Left colon (tissue), 2 donors: ENCODE measurements around the gene C9orf50. TPM values are rescaled to one million over a fixed set of nuclear protein-coding genes. Genes with fewer than 3 reads are reported as not detected.
"Not testable (repeated sequence)": the region's sequence is repeated elsewhere in the genome, so short reads cannot be mapped to it uniquely, and the experiment has no call there.

Experiments used
- ATAC-seq: fragments of 200-7000 bp; cut with Tn5 transposase; one replicate; pipeline ENCODE4 v1.9.1; 2020; ENCODE audit warnings: mild to moderate bottlenecking, moderate library complexity
- DNase-seq, 2 donors: peaks; one replicate each; pipeline ENCODE4 v3.0.0-alpha.2; 2020
- intact Hi-C, 2 donors: fragments of 100-400 bp; cut with DNase I in 1 of 2; cut with micrococcal nuclease in 1 of 2; formaldehyde crosslinking; loops; one replicate each; pipeline versions ENCODE4 v1.11.2 to v1.14.0; 2022; cut with DNase I, micrococcal nuclease
- long read RNA-seq: library from polyadenylated mRNA; unstranded; transcript quantifications from one replicate; pipeline ENCODE4 v2.0.0, GENCODE V29; 2021
- total RNA-seq, 2 donors: library from RNA; stranded (reverse); fragmentation: NEBNext Ultra II Directional; extraction: Animal tissue kit (Norgen Biotek cat#: 25700); gene quantifications; one replicate each; pipeline ENCODE4 v1.2.1, GENCODE V29; 2021
- donor health status: DM: no; HTN: no; CAD: no.
- donor health status: DM: yes; HTN: yes; CAD: no.

The C9orf50 gene, protein sequence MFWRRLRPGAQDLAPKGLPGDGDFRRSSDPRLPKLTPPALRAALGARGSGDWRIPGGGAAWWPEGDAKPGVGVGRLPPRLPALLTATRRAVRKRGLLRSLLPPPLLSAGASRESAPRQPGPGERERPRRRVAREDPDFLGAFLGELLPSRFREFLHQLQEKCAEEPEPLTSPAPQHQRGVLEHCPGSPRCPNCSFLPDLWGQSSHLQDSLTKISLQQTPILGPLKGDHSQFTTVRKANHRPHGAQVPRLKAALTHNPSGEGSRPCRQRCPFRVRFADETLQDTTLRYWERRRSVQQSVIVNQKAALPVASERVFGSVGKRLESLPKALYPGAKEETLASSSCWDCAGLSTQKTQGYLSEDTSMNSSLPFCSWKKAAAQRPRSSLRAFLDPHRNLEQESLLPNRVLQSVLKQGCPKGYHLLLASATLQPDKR
- total RNA-seq = under 1 TPM in 1 of 2 donors, not detected in 1; 0.36 TPM
- long read RNA-seq = 0 reads

DNA sequence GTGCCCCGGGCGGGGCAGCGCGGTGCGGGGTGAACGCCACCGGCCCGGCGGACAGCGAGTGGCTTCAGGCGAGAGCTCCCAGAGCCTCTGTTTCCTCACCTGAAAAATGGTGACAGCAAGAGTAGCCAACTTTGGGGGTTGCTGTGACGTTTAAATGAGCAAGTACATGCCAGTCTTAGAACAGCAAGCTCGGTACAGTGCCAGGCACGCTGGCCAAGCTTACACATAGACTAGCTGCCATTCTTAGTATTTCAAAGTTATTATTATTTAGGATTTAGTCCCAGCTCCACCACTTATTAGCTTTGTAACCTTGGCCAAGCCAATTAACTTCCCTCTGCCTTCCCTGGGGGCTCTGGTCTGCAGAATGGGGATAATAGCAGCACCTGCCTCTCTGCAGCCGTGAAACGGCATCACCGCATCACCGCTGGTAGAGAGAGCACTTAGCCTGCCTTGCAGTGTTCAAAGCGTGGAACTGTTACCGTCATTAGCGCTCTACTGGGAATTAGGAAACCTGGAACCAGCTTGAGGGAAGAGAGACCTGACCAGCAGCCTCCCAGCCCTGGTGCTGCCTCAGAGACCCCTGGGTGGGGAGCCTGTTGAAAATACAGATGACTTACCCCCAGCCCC lies at the start of gene C9orf50:
Gene C9orf50, minus strand, starts transcription at position 433 of the 627 bp plus-strand sequence. CDS start 527 bp downstream, outside the sequence.
- intact Hi-C loops = no loop called here
- no peak for ATAC-seq
- no peak for DNase-seq

DNA sequence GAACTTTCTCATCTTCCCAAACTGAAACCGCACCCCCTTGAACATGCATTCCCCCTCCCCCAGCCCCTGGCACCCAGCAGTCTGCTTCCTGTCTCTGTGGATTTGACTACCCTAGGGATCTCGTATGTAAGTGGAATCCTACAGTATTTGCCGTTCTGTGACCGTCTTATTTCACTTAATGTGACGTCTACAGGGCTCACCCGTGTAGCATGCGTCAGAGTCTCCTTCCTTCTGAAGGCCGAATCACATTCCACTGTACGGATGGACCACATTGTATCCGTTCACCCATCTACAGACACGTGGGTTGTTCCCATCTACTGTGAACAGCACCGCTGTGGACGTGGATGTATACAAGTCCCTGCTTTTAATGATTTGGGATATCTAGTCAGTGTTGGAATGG lies 49.0 kb upstream of the C9orf50 start:
- ATAC-seq (no peak), DNase-seq (no peak)
- intact Hi-C loops = loop anchor here in 1 of 2 donors (10.0 kb wide), 1 partner anchor 55 kb away; no protein-coding TSS in a partner anchor

DNA sequence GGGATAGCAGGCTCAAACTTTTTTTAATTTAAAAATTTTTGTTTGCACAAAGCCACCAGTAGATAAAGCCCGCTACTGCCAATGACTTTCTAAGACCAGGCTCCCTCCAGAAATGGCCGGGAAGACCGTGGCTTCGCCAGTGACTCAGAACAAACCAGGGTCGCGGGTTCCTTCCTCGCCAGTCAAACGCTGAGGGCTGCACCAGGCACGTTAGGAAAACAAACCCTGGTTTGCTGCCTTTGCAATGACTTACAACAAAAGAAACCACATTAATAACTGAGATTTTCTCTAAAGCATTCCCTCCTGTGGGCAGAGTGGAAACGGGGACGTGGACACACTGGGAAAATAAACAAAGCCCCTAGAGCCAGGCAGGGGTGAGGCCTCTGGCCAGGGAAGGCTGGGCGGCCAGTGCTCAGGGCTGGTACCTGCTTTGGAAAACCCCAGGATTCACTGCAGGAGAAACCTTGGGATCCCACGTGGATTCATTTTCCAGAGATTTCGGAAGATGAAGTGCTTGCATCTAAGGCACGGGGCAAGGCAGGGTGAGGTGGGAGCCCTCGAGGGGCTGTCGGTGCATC lies 48.3 kb upstream of the C9orf50 start:
- DNase-seq = no peak
- intact Hi-C loops = loop anchor here in 1 of 2 donors (10.0 kb wide), 1 partner anchor 56 kb away; no protein-coding TSS in a partner anchor
- no peak for ATAC-seq

DNA sequence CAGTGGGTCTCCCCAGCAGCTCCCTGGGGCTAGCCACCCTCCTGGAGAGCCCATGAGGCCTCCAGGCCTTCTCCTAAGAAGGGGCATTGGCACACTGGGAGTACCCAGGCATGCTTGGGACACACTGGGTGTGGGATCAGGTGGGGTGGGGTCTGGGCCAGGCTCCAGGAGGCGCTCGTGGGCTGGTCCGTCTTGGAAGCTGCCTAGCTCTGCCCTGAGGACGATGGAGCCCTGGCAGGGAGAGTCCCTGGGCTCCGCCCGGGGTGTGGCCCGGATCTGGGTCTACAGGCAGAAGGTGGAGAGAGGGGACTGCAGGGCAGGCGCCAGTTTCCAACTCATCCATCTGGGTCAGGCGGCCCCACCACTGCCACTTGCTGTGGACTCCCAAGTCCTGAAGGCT lies 46.9 kb upstream of the C9orf50 start:
- ATAC-seq = peak; percentile 77
- intact Hi-C loops = loop anchor here in 1 of 2 donors (10.0 kb wide), 1 partner anchor 57 kb away; no protein-coding TSS in a partner anchor
- DNase-seq = no peak

DNA sequence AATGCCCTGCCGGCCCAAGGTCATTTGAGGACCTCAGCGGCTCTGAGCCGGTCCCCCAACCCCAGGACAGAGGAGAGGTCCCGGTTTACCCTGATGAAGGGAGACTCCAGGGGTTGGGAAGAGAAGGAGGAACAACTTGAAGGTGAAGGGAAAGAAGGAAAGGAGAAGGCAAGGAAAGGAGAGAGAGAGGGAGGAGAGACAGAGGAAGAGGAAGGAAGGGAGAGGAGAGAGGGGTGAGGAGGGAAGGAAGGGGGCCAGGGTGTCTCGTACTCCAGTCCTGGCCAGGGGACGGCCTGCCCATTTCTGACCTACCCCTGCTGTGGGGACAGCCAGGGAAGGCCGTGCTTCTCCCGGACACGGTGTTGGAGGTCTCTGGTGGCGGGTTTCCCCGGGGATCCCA lies 46.5 kb upstream of the C9orf50 start:
- DNase-seq (no peak), ATAC-seq (no peak)
- intact Hi-C loops = loop anchor here in 1 of 2 donors (10.0 kb wide), 1 partner anchor 57 kb away; no protein-coding TSS in a partner anchor

DNA sequence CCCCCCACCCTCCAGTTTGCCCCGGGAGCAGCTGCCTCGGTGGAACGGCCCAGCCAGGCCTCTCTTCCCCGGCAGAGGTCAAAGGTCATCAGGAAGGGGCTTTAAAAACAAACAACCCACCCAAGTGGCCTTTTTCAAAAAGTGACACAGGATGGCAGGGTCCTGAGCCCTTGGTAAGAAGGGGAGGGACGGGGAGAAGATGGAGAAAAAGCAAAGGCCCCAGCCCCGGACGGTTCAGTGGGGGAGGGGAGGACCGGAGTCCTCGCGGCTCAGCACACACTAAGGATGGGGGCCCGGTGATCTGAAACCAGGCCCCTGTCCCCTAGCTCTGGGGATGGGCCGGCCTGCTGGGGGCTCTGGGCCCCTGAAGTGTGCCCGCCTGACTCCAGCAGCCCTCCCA lies 45.7 kb upstream of the C9orf50 start:
- no peak for ATAC-seq
- intact Hi-C loops = loop anchor here in 1 of 2 donors (10.0 kb wide), 1 partner anchor 58 kb away; no protein-coding TSS in a partner anchor

DNA sequence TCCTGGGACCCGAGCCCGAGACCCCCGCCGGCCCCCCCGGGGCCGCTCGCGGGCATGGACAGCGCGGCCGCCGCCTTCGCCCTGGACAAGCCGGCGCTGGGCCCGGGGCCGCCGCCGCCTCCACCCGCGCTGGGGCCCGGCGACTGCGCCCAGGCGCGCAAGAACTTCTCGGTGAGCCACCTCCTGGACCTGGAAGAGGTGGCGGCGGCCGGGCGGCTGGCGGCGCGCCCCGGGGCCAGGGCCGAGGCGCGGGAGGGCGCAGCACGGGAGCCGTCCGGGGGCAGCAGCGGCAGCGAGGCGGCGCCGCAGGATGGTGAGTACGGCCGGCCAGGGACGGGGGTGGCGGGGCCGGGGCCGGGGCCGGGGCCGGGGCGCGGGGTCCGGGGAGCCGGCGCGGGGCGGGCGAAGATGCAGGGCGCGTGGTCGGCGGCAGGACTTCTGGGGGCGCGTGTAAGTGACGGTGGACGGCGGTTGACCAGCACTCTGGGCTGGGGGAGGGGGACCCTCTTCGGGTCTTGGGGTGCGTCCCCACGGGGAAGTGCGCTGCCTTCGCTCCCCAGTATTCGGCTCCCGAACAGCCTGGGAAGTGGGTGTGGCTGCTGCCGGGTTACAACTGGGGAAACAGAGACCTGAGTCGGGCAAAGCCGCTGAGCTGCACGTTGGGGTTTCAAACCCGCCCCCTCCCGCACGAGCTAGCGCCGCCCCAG lies 45.1 kb upstream of the C9orf50 start:
- intact Hi-C loops = loop anchor here in 1 of 2 donors (10.0 kb wide), 1 partner anchor 59 kb away; no protein-coding TSS in a partner anchor
- DNase-seq = no peak
- ATAC-seq = no peak

More for the DNA sequence above, 45.7 kb upstream of the C9orf50 start:
- DNase-seq = no peak

DNA sequence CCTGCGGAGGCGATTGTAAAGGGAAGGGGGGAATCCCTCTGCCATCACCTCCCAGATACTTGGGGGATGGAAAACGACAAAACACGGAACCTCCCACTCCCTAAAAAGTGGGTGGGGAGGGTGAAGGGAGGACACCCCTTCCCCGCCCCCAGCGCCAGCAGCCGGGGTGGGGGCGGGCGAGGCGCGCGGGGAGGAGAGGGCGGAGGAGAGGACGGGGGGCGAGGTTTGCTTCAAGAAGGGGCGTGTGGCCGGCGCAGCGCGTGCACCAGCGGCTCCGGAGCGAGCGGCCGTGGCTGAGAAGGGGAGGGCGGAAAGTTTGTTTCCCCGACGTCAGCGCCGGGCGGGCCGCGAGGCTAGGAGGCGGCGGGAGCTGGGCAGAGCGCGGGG lies 44.5 kb upstream of the C9orf50 start, which contains the start of gene PRRX2:
Gene PRRX2, plus strand, starts transcription at position 259 of the 387 bp plus-strand sequence. CDS start 221 bp downstream, outside the sequence.
- no peak for DNase-seq
- intact Hi-C loops = loop anchor here in 1 of 2 donors (10.0 kb wide), 1 partner anchor 59 kb away; no protein-coding TSS in a partner anchor
- ATAC-seq = no peak

DNA sequence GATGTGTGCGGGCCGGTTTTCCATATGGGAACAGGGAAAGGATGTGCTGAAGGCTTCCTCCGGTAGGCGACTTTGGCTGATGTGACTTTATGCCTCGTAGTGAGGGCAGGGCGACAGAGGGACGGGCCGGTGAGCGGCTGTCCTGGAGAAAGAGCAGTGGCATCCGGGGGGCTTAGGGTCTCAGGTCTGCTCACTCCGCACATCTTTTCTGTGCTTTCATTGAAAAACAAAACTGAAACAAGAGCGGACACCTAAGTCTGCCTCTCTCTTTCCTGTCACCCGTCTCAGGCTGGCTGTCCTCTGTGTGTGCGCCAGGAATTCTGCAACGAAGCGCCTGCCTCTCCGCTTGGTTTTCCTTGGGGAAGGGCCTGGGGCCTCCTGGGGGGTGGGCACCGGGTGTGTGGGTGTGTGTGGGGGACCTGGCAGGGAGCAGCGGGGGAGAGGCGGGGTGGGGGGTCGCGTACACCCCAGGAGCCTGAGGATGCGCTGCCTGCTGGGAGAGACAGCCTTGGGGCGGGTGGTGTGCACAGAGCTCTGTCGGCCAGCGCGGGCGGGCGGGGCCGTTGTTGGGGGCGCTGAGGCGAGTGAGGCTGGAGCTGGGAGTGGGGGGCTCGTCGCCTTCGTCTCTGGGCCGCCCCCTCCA lies 44.0 kb upstream of the C9orf50 start:
- DNase-seq (no peak), ATAC-seq (no peak)
- intact Hi-C loops = loop anchor here in 1 of 2 donors (10.0 kb wide), 1 partner anchor 60 kb away; no protein-coding TSS in a partner anchor

DNA sequence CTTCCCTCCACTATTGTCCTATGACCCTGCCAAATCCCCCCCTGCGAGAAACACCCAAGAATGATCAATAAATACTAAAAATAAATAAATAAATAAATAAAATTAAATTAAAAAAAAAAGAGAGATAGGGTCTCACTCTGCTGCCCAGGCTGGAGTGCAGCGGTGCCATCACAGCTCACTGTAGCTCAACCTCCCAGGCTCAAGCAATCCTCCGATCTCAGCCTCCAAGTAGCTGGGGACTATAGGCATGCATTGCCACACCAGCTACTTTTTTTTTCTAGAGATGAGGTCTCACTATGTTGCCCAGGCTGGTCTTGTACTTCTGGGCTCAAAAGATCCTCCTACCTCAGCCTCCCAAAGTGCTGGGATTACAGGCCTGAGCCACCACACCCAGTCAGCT lies 41.3 kb upstream of the C9orf50 start:
- intact Hi-C loops = loop anchor here in 1 of 2 donors (10.0 kb wide), 1 partner anchor 63 kb away; no protein-coding TSS in a partner anchor
- not testable (repeated sequence) for DNase-seq, ATAC-seq

DNA sequence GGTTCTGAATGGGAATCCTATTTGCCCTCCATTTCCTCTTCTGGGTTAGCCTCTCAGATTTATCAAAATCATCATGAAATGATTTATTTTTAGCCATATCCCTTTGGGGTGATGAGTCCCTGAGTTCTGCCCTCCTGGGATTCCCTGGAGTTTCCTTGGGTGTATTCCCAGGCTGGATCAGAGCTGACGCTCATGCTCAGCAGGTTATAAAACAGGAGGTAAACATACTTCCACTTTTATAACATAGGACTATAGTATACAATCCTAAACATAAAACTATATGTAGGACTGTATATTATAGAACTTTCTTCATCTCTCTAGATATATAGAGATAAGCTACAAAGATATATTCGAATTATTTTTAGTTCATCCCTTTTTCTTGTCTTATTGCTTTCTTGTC lies 40.1 kb upstream of the C9orf50 start:
- intact Hi-C loops = loop anchor here in 1 of 2 donors (10.0 kb wide), 1 partner anchor 64 kb away; no protein-coding TSS in a partner anchor
- DNase-seq = no peak
- ATAC-seq = peak; percentile 67

DNA sequence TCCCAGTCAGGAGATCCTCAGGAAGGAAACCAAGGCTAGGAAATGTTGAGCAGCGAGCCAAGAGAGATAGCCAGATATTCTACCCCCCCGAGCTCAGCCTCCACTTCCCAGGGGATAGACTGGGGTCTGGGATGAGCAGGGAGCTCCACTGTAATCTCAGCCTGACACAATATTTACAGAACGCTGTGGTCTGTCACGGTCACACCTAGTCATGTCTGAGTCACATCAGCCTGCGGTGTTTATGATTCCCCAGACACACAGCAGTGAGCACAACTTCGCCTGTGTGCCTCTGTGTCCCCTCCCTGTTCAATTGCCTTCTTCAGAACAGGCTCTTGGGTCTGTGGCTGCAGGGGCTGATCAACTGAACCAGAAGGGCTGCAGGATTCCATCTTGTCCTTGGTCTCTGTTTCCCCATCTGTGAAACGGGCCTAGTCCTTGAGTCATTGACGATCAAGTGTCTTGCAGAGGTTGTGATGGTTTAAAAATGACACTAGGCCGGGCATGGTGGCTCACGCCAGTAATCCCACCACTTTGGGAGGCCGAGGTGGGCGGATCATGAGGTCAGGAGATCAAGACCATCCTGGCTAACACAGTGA lies 36.0 kb upstream of the C9orf50 start:
- DNase-seq (no peak), ATAC-seq (peak; percentile 52)
- intact Hi-C loops = no loop called here

DNA sequence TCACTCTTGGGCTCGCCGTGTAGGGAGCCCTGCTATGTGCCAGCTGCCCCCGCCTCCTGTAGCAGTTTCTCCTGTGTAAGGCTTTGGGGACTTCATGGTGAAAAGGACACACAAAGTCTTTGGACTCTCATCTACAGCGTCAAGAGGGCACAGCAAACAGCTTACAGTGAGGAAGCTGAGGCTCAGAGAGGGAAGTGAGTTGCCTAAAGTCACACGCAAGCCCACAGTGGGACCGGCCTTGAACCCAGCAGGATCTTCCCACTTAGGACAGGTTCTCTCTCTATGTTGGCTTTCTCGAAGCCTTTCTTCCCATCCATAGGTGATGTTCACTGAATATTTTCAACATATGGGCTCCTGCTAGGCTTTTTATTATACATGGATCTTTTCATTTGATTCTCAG lies 34.8 kb upstream of the C9orf50 start:
- intact Hi-C loops = no loop called here
- DNase-seq (no peak), ATAC-seq (no peak)

DNA sequence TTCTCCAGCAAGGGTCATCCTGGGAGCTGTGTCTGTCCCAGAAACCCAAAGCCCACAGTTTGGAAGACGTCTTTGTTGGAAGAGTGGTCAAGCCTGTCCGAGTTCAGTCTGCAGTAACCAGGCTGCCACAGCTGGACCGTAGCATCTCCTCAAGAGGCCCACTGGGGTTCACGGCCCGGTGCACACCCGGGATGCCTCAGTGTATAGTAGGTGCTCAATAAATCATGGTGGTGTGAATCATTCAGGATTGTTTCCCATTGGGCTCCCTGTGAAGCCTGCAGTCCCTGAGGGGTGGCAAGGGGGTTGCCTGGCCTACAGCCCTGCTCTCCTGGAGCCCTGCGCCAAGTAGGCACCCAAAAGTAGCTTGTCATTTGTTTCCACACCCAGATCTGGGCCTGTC lies 34.3 kb upstream of the C9orf50 start:
- DNase-seq (no peak), ATAC-seq (no peak)
- intact Hi-C loops = no loop called here

DNA sequence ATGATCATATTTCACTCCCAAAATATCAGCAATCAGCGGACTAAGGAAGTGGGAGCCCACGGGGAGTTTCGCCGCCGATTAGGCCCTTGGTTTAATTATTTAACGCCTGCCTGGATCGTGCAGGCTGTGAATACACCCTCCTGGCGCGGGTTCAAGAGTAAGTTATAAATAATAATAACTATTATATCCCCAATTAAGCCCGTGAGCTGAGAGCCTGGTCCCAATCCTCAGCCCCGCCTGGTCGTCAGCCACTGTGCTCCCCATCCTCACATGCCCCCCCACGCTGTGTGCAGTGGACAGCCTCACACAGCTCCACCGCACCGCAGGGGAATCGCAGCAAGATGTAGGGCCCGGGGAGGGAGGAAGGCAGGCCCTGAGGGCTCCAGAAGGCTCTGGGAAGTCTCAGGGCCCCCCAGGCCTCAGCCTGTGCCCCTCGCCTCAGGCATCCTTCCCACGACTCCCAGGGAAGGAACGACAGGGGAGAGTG lies 33.7 kb upstream of the C9orf50 start:
- DNase-seq (no peak), ATAC-seq (no peak)
- intact Hi-C loops = no loop called here

DNA sequence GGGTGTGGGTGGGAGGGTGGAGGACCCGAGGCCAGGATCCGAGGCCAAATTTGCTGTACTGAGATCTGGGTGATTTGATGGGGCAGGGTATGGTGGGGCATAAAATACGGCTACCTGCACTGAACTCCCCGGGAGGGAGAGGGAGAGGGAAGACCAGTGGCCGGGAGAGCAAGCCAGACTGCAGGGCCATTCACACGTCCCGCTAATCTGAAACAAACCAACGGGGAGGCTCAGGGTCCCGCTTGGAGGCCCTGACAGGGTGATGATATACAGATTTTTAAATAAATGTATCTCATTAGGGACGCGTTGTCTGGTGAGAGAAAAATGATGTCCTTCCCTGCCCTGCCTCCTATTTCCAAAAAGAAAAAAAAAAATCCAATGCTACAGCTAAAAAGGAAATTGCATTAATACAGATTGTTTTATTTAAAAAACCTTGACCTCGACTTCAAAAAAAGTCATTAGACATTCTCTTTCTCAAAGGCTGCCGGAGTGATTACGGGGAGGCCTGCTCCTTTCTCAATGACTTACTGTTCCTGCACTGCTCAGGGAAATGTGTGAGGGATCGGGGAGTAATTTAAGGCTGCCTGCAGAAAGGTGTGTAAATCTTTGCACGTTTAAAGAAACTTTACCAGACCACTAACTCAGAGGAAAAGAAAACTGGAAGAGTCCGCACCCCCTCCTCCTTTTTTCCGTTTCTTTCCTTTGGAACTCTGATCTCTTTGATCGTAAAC lies 33.1 kb upstream of the C9orf50 start:
- DNase-seq = no peak
- intact Hi-C loops = no loop called here

More for the DNA sequence above, 33.1 kb upstream of the C9orf50 start:
- ATAC-seq = no peak
